PC-9 (cell line): ENCODE data around the gene MRPS34.

Experiments used
- EZH2 ChIP-seq: fragments of 200-600 bp; sonication (generic); IDR thresholded peaks from 2 replicates; pipeline ENCODE4 v1.8.0; 2017; ENCODE audit warnings: antibody characterized with exemption, low read depth
- TF ChIP-seq, protein P1 (sequence below): fragments of 200-600 bp; sonication (generic); conservative IDR thresholded peaks from 2 replicates; pipeline ENCODE4 v1.6.1; 2017; ENCODE audit warnings: mixed run types, antibody characterized with exemption, mild to moderate bottlenecking, moderate library complexity

GRCh38 chr16:1754204-1754603 is 18.7 kb downstream of the MRPS34 start:
- TF ChIP-seq, protein P1, sequence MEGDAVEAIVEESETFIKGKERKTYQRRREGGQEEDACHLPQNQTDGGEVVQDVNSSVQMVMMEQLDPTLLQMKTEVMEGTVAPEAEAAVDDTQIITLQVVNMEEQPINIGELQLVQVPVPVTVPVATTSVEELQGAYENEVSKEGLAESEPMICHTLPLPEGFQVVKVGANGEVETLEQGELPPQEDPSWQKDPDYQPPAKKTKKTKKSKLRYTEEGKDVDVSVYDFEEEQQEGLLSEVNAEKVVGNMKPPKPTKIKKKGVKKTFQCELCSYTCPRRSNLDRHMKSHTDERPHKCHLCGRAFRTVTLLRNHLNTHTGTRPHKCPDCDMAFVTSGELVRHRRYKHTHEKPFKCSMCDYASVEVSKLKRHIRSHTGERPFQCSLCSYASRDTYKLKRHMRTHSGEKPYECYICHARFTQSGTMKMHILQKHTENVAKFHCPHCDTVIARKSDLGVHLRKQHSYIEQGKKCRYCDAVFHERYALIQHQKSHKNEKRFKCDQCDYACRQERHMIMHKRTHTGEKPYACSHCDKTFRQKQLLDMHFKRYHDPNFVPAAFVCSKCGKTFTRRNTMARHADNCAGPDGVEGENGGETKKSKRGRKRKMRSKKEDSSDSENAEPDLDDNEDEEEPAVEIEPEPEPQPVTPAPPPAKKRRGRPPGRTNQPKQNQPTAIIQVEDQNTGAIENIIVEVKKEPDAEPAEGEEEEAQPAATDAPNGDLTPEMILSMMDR: no peak
- no peak for TF ChIP-seq EZH2
